H9 (cell line): ENCODE results near the gene DLX2. TPM values are rescaled to one million over a fixed set of nuclear protein-coding genes. Genes with fewer than 3 reads are reported as not detected.

ENCODE experiments used
- DNase-seq: peaks from one replicate; pipeline ENCODE4 v3.0.0-alpha.2; 2017
- H2AFZ ChIP-seq: one replicate; pipeline ENCODE4 v1.6.1; 2013; ENCODE audit warnings: mild to moderate bottlenecking, low read length, control low read depth, moderate library complexity
- H2AK5ac ChIP-seq: 2 replicates; pipeline ENCODE4 v1.6.1; 2013; ENCODE audit warnings: low read length, control low read depth, mixed read lengths; ENCODE audit not compliant: insufficient read length
- H2BK120ac ChIP-seq: one replicate; pipeline ENCODE4 v1.6.1; 2013; ENCODE audit warnings: low read depth, mild to moderate bottlenecking, low read length, control low read depth, inconsistent platforms; ENCODE audit not compliant: poor library complexity, severe bottlenecking
- H2BK12ac ChIP-seq: 2 replicates; pipeline ENCODE4 v1.6.1; 2013; ENCODE audit warnings: low read length, control low read depth, mixed read lengths, low read depth; ENCODE audit not compliant: insufficient read length
- H2BK15ac ChIP-seq: 2 replicates; pipeline ENCODE4 v1.6.1; 2013; ENCODE audit warnings: low read depth, low read length, control low read depth
- H2BK20ac ChIP-seq: one replicate; pipeline ENCODE4 v1.6.1; 2013; ENCODE audit warnings: low read depth, mild to moderate bottlenecking, low read length, control low read depth, inconsistent platforms; ENCODE audit not compliant: poor library complexity, severe bottlenecking
- H2BK5ac ChIP-seq: 2 replicates; pipeline ENCODE4 v1.6.1; 2013; ENCODE audit warnings: low read length, control low read depth, mixed read lengths; ENCODE audit not compliant: insufficient read length
- H3K14ac ChIP-seq: 2 replicates; pipeline ENCODE4 v1.6.1; 2013; ENCODE audit warnings: low read length, control low read depth; ENCODE audit not compliant: insufficient read depth
- H3K18ac ChIP-seq: 2 replicates; pipeline ENCODE4 v1.6.1; 2013; ENCODE audit warnings: low read depth, mild to moderate bottlenecking, mixed read lengths, low read length, control low read depth; ENCODE audit not compliant: insufficient read length
- H3K23ac ChIP-seq: 2 replicates; pipeline ENCODE4 v1.6.1; 2013; ENCODE audit warnings: low read length, control low read depth, mixed read lengths, low read depth; ENCODE audit not compliant: insufficient read length
- H3K23me2 ChIP-seq: 2 replicates; pipeline ENCODE4 v1.6.1; 2013; ENCODE audit warnings: low read depth, mild to moderate bottlenecking, mixed read lengths, low read length, control low read depth; ENCODE audit not compliant: insufficient read length, poor library complexity, severe bottlenecking
- H3K27ac ChIP-seq: 2 replicates; pipeline ENCODE4 v1.5.1; 2013; ENCODE audit warnings: low read length, control low read depth, mixed read lengths, low read depth; ENCODE audit not compliant: insufficient read length
- H3K27me3 ChIP-seq: 2 replicates; pipeline ENCODE4 v1.6.1; 2013; ENCODE audit warnings: low read length, control low read depth, inconsistent platforms; ENCODE audit not compliant: insufficient read depth
- H3K4ac ChIP-seq: 2 replicates; pipeline ENCODE4 v1.6.1; 2013; ENCODE audit warnings: low read depth, mild to moderate bottlenecking, control low read depth, inconsistent platforms, low read length, moderate library complexity
- H3K4me1 ChIP-seq: 2 replicates; pipeline ENCODE4 v1.6.1; 2013; ENCODE audit warnings: low read length, control low read depth, inconsistent platforms; ENCODE audit not compliant: insufficient read depth
- H3K4me2 ChIP-seq: 2 replicates; pipeline ENCODE4 v1.6.1; 2013; ENCODE audit warnings: low read length, control low read depth, mixed read lengths; ENCODE audit not compliant: insufficient read length, insufficient read depth
- H3K56ac ChIP-seq: 2 replicates; pipeline ENCODE4 v1.6.1; 2013; ENCODE audit warnings: low read depth, mild to moderate bottlenecking, mixed read lengths, low read length, control low read depth; ENCODE audit not compliant: insufficient read length
- H3K79me1 ChIP-seq: 2 replicates; pipeline ENCODE4 v1.6.1; 2013; ENCODE audit warnings: low read depth, mild to moderate bottlenecking, moderate library complexity, low read length, control low read depth, inconsistent platforms; ENCODE audit not compliant: insufficient read depth, poor library complexity, severe bottlenecking
- H3K79me2 ChIP-seq: 2 replicates; pipeline ENCODE4 v1.6.1; 2013; ENCODE audit warnings: low read length, control low read depth, inconsistent platforms; ENCODE audit not compliant: insufficient read depth
- H3K9ac ChIP-seq: 2 replicates; pipeline ENCODE4 v1.6.1; 2013; ENCODE audit warnings: low read length, control low read depth, mixed read lengths; ENCODE audit not compliant: insufficient read length; ENCODE audit errors: extremely low read depth
- H3K9me3 ChIP-seq: one replicate; pipeline ENCODE4 v1.6.1; 2013; ENCODE audit warnings: low read depth, low read length, inconsistent platforms; ENCODE audit not compliant: control insufficient read depth
- H3T11ph ChIP-seq: one replicate; pipeline ENCODE4 v1.6.1; 2013; ENCODE audit warnings: mild to moderate bottlenecking, low read length, control low read depth, inconsistent platforms
- H4K20me1 ChIP-seq: one replicate; pipeline ENCODE4 v1.6.1; 2013; ENCODE audit not compliant: control insufficient read depth, insufficient read length, insufficient read depth
- H4K5ac ChIP-seq: 2 replicates; pipeline ENCODE4 v1.6.1; 2013; ENCODE audit warnings: low read depth, mild to moderate bottlenecking, mixed read lengths, low read length, control low read depth; ENCODE audit not compliant: insufficient read length
- H4K8ac ChIP-seq: replicated peaks from 2 replicates; pipeline ENCODE4 v1.6.1; 2013; ENCODE audit warnings: low read length, control low read depth, mixed read lengths, low read depth; ENCODE audit not compliant: insufficient read length
- H4K91ac ChIP-seq: 2 replicates; pipeline ENCODE4 v1.6.1; 2013; ENCODE audit warnings: low read depth, mild to moderate bottlenecking, moderate library complexity, mixed read lengths, low read length, control low read depth; ENCODE audit not compliant: insufficient read length
- H3K27ac Mint-ChIP-seq, 3 experiments: 2 replicates in 2 of 3; 3 replicates in 1 of 3; pipeline ENCODE4 v1.8.0; 2020 to 2021; ENCODE audit warnings: mixed read lengths in 3 of 3, mild to moderate bottlenecking in 1 of 3, moderate library complexity in 1 of 3
- H3K27me3 Mint-ChIP-seq: 2 replicates; pipeline ENCODE4 v1.8.0; 2021; ENCODE audit warnings: low read depth, mild to moderate bottlenecking, moderate library complexity, mixed read lengths
- H3K36me3 Mint-ChIP-seq, 3 experiments: 2 replicates in 2 of 3; 3 replicates in 1 of 3; pipeline ENCODE4 v1.8.0; 2020 to 2021; ENCODE audit warnings: low read depth in 3 of 3, mixed read lengths in 3 of 3; ENCODE audit not compliant: insufficient read depth in 1 of 3
- H3K4me1 Mint-ChIP-seq, 2 experiments: 2 replicates each; pipeline ENCODE4 v1.8.0; 2020; ENCODE audit warnings: mixed read lengths in 2 of 2
- H3K4me3 Mint-ChIP-seq, 2 experiments: 2 replicates in 1 of 2; 3 replicates in 1 of 2; pipeline ENCODE4 v1.8.0; 2020 to 2021; ENCODE audit warnings: mild to moderate bottlenecking in 2 of 2, mixed read lengths in 2 of 2, moderate library complexity in 1 of 2
- H3K9me3 Mint-ChIP-seq, 2 experiments: 2 replicates in 1 of 2; 3 replicates in 1 of 2; pipeline ENCODE4 v1.8.0; 2020; ENCODE audit warnings: mild to moderate bottlenecking in 2 of 2, mixed read lengths in 2 of 2, moderate library complexity in 1 of 2
- WGBS: extraction: QIAGEN DNeasy Blood & Tissue Kit; methylation state at CpG from one replicate; pipeline ENCODE4 v1.1.7; 2013; ENCODE audit warnings: missing lambda C conversion rate, low lambda C conversion rate, mixed read lengths; ENCODE audit not compliant: insufficient read length; ENCODE audit errors: extremely low coverage; 5-methylcytosine and 5-hydroxymethylcytosine counted together
- total RNA-seq: library from RNA; stranded (reverse); gene quantifications from 2 replicates; pipeline ENCODE4 v1.2.1, GENCODE V29; 2021
- TF ChIP-seq, protein P1 (sequence below): fragments of 200-600 bp; sonication (generic); conservative IDR thresholded peaks from 3 replicates; pipeline ENCODE4 v1.8.0; 2021; ENCODE audit warnings: antibody characterized with exemption, mild to moderate bottlenecking

DLX2 gene
- total RNA-seq, 1 experiment from 2014 or later: not detected

DNA sequence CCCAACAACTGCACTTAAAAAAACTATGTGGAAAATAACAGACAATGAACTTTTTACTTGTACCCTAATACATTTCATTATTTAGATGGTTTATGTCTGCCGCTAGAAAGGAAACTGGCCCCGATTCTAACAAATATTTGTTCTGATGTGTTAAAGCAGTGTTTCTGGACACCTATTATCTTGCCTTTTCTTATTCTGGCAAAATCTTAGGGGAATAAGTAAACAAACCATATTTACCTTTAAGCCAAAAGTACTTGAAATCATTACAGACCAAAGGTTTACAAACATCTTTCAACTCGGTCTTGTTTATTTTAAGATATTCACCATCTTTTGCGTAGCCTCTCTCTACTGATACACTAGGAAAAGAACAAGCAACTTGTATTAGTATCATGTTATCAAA, 29.2 kb downstream of the DLX2 start:
- Histone ChIP-seq H3K79me1 (no peaks in the 10 kb centered on the region), H2AFZ (no peak overlapping the region), H4K20me1 (no peaks in the 10 kb centered on the region), H3K79me2 (no peaks in the 10 kb centered on the region), H4K5ac (no peak overlapping the region), H3K4me1 (peaks cover 2% of the 10 kb centered on the region; the same call in 1 of the 2 replicates), H3K56ac (no peak overlapping the region), H2BK20ac (no peak overlapping the region), H3K9me3 (no peaks in the 10 kb centered on the region), H3K18ac (no peak overlapping the region), H3K4me2 (no peak overlapping the region), H2AK5ac (no peak overlapping the region), H3T11ph (no peak overlapping the region), H3K4ac (no peak overlapping the region), H2BK15ac (no peak overlapping the region), H4K91ac (no peak overlapping the region), H3K27me3 (peaks cover 3% of the 10 kb centered on the region; the same call in 1 of the 2 replicates), H2BK5ac (no peak overlapping the region), H2BK120ac (no peak overlapping the region), H3K23ac (no peak overlapping the region), H3K23me2 (no peaks in the 10 kb centered on the region), H2BK12ac (no peak overlapping the region), H4K8ac (no peak overlapping the region), H3K27ac (no peak overlapping the region), H3K9ac (no peak overlapping the region), H3K14ac (no peak overlapping the region)
- no peak for DNase-seq
- no peaks in the 10 kb centered on the region for H3K4me1 Mint-ChIP-seq
- H3K27ac Mint-ChIP-seq: no peak overlapping the region
- peaks cover 32% of the 10 kb centered on the region for H3K27me3 Mint-ChIP-seq
- TF ChIP-seq, protein P1, sequence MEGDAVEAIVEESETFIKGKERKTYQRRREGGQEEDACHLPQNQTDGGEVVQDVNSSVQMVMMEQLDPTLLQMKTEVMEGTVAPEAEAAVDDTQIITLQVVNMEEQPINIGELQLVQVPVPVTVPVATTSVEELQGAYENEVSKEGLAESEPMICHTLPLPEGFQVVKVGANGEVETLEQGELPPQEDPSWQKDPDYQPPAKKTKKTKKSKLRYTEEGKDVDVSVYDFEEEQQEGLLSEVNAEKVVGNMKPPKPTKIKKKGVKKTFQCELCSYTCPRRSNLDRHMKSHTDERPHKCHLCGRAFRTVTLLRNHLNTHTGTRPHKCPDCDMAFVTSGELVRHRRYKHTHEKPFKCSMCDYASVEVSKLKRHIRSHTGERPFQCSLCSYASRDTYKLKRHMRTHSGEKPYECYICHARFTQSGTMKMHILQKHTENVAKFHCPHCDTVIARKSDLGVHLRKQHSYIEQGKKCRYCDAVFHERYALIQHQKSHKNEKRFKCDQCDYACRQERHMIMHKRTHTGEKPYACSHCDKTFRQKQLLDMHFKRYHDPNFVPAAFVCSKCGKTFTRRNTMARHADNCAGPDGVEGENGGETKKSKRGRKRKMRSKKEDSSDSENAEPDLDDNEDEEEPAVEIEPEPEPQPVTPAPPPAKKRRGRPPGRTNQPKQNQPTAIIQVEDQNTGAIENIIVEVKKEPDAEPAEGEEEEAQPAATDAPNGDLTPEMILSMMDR: no peak
- WGBS: no CpG with 5 or more reads among the region's 4 CpGs
- H3K4me3 Mint-ChIP-seq: no peak overlapping the region
- H3K36me3 Mint-ChIP-seq: peaks cover 0 to 4% (median 0%) of the 10 kb centered on the region in 3 experiments; a peak in 2 of 7 replicates
- no peaks in the 10 kb centered on the region for H3K9me3 Mint-ChIP-seq
